HG03060 (cell line): ENCODE results near the gene SLC44A4.

Experiments used
- ATAC-seq: cut with Tn5 transposase; IDR thresholded peaks from one replicate; pipeline ENCODE4 v1.9.1; 2021; ENCODE audit warnings: low read depth, moderate number of reproducible peaks; ENCODE audit not compliant: unreplicated experiment

The SLC44A4 gene

GRCh38 chr6:31901953-31902643 lies 23.3 kb upstream of the SLC44A4 start, which contains the start of gene ZBTB12:
Gene ZBTB12 (minus strand): TSS chr6:31902086. CDS start chr6:31901305, 781 bp downstream.
- no peak for ATAC-seq

- ATAC-seq: no peak
These were observed 22.7 kb upstream of the SLC44A4 start for GRCh38 chr6:31901415-31901952.

GRCh38 chr6:31900917-31901414 lies 22.2 kb upstream of the SLC44A4 start:
- ATAC-seq: no peak

GRCh38 chr6:31899882-31900722 lies 21.3 kb upstream of the SLC44A4 start:
- no peak for ATAC-seq

- ATAC-seq: no peak
These were observed 20.4 kb upstream of the SLC44A4 start for GRCh38 chr6:31899215-31899614.

- no peak for ATAC-seq
These were observed 19.7 kb upstream of the SLC44A4 start for GRCh38 chr6:31898383-31899011.

- ATAC-seq: no peak
These were observed 19.0 kb upstream of the SLC44A4 start, which contains the start of gene EHMT2 for GRCh38 chr6:31897612-31898382. Gene EHMT2 (minus strand): TSS chr6:31897698. CDS start chr6:31897677, 21 bp downstream.

GRCh38 chr6:31896856-31897611 lies 18.2 kb upstream of the SLC44A4 start:
- no peak for ATAC-seq

- ATAC-seq: no peak
These were observed 17.7 kb upstream of the SLC44A4 start for GRCh38 chr6:31896493-31896855.

- no peak for ATAC-seq
These were observed 14.0 kb upstream of the SLC44A4 start for GRCh38 chr6:31892821-31893220.

GRCh38 chr6:31889331-31889972 lies 10.7 kb upstream of the SLC44A4 start:
- ATAC-seq: no peak

GRCh38 chr6:31888276-31889258 lies 9.8 kb upstream of the SLC44A4 start:
- no peak for ATAC-seq

GRCh38 chr6:31887173-31888007 lies 8.6 kb upstream of the SLC44A4 start:
- no peak for ATAC-seq

GRCh38 chr6:31886541-31886991 lies 7.8 kb upstream of the SLC44A4 start:
- ATAC-seq: no peak

GRCh38 chr6:31884528-31885035 lies 5.8 kb upstream of the SLC44A4 start:
- ATAC-seq: no peak

- no peak for ATAC-seq
These were observed 4.9 kb upstream of the SLC44A4 start for GRCh38 chr6:31883676-31884075.

- no peak for ATAC-seq
These were observed 3.5 kb upstream of the SLC44A4 start for GRCh38 chr6:31882344-31882743.
